Coronary artery (tissue), 2 donors: Measurements from ENCODE around the gene TPSG1.
"Not testable (repeated sequence)": the region's sequence is repeated elsewhere in the genome, so short reads cannot be mapped to it uniquely, and the experiment has no call there.

Experiments used
- DNase-seq: peaks from one replicate; pipeline ENCODE4 v3.0.0-alpha.2; 2017; ENCODE audit warnings: low spot score
- H3K27ac ChIP-seq, 2 donors: fragments of 200-600 bp; sonication (generic); one replicate each; pipeline ENCODE4 v1.5.1; 2016 to 2019
- H3K4me3 ChIP-seq: fragments of 200-600 bp; sonication (generic); 2 replicates; pipeline ENCODE4 v1.5.1; 2016; ENCODE audit warnings: mild to moderate bottlenecking, moderate library complexity
- CTCF ChIP-seq: fragments of 200-600 bp; sonication (generic); IDR thresholded peaks from one replicate; pipeline ENCODE4 v1.5.1; 2019; ENCODE audit warnings: antibody characterized with exemption

Gene TPSG1

GRCh38 chr16:1206326-1206725 is 18.7 kb downstream of the TPSG1 start:
- H3K27ac ChIP-seq = no peak overlapping the region
- no peak overlapping the region for H3K4me3 ChIP-seq
- TF ChIP-seq CTCF = no peak
- no peak for DNase-seq

GRCh38 chr16:1204933-1205332 is 20.1 kb downstream of the TPSG1 start:
- no peak for DNase-seq
- Histone ChIP-seq H3K4me3 (no peak overlapping the region), H3K27ac (no peak overlapping the region)
- TF ChIP-seq CTCF = no peak

- no peak for DNase-seq
- no peak overlapping the region for H3K27ac ChIP-seq
- H3K4me3 ChIP-seq = no peak overlapping the region
- TF ChIP-seq CTCF = no peak
Measured at GRCh38 chr16:1202274-1202673, 22.8 kb downstream of the TPSG1 start.

- no peak overlapping the region for H3K4me3 ChIP-seq
- no peak overlapping the region for H3K27ac ChIP-seq
- no peak for TF ChIP-seq CTCF
- no peak for DNase-seq
Measured at GRCh38 chr16:1201444-1201843, 23.6 kb downstream of the TPSG1 start.

- TF ChIP-seq CTCF = no peak
- DNase-seq = no peak
- Histone ChIP-seq H3K27ac (no peak overlapping the region), H3K4me3 (no peak overlapping the region)
Measured at GRCh38 chr16:1200014-1200627, 24.9 kb downstream of the TPSG1 start.

GRCh38 chr16:1199347-1200013 is 25.6 kb downstream of the TPSG1 start:
- H3K4me3 ChIP-seq = no peak overlapping the region
- no peak for DNase-seq
- H3K27ac ChIP-seq = no peak overlapping the region
- TF ChIP-seq CTCF = no peak

- not testable (repeated sequence) for H3K4me3 ChIP-seq, H3K27ac ChIP-seq, DNase-seq
Measured at GRCh38 chr16:1198671-1199346, 26.3 kb downstream of the TPSG1 start.
